HepG2 (cell line): ENCODE data around the gene H6PD. TPM values are rescaled to one million over a fixed set of nuclear protein-coding genes. Genes with fewer than 3 reads are reported as not detected.

Source experiments
- HDAC1 ChIP-seq: sonication (generic); formaldehyde crosslinking; IDR thresholded peaks from 2 replicates; pipeline ENCODE4 v1.5.1; 2020; ENCODE audit warnings: mild to moderate bottlenecking, missing genetic modification reagents
- IRX3 ChIP-seq: sonication (generic); formaldehyde crosslinking; IDR thresholded peaks from 2 replicates; pipeline ENCODE4 v1.8.1; 2023; ENCODE audit warnings: mild to moderate bottlenecking, low read depth, missing genetic modification reagents, borderline replicate concordance
- KDM5B ChIP-seq: sonication (generic); formaldehyde crosslinking; IDR thresholded peaks from 2 replicates; pipeline ENCODE4 v1.4.0; 2020; ENCODE audit warnings: missing genetic modification reagents, mild to moderate bottlenecking, borderline replicate concordance
- NFATC3 ChIP-seq: sonication (generic); formaldehyde crosslinking; IDR thresholded peaks from 2 replicates; pipeline ENCODE4 v1.5.1; 2020; ENCODE audit warnings: mild to moderate bottlenecking, missing genetic modification reagents
- ZBTB1 ChIP-seq: sonication (generic); formaldehyde crosslinking; IDR thresholded peaks from 2 replicates; pipeline ENCODE4 v1.4.0; 2020; ENCODE audit warnings: missing genetic modification reagents, borderline replicate concordance
- ZFP1 ChIP-seq: IDR thresholded peaks from 2 replicates; pipeline ENCODE4 v1.6.1; 2016
- ZNF138 ChIP-seq: sonication (generic); formaldehyde crosslinking; IDR thresholded peaks from 2 replicates; pipeline ENCODE4 v1.5.0; 2020; ENCODE audit warnings: mild to moderate bottlenecking, low read depth, missing genetic modification reagents
- ZNF225 ChIP-seq: sonication (generic); formaldehyde crosslinking; IDR thresholded peaks from 2 replicates; pipeline ENCODE4 v1.4.0; 2020; ENCODE audit warnings: mild to moderate bottlenecking, missing genetic modification reagents
- ZNF256 ChIP-seq: sonication (generic); formaldehyde crosslinking; conservative IDR thresholded peaks from 2 replicates; pipeline ENCODE4 v1.4.0; 2020; ENCODE audit warnings: missing genetic modification reagents
- polyA plus RNA-seq, 8 experiments: library from polyadenylated mRNA; depleted of rRNA in 3 of 8; stranded (reverse) in 7 of 8; unstranded in 1 of 8; fragments of >200 nt; fragmentation: Illumina TruSeq in 4 of 8; extraction: Trizol in 4 of 8; gene quantifications; 2 replicates each; pipeline versions ENCODE4 v1.2.1 to v1.2.3, GENCODE V29; 2011 to 2016; ENCODE audit warnings: low read depth in 4 of 8, missing spikeins in 1 of 8, mixed read lengths in 1 of 8; ENCODE audit not compliant: insufficient read depth in 1 of 8
- total RNA-seq, 5 experiments: library from RNA; depleted of rRNA; stranded (reverse); fragments of >200 nt; fragmentation: Illumina TruSeq; extraction: Trizol; gene quantifications; 2 replicates each; pipeline ENCODE4 v1.2.3, GENCODE V29; 2016; ENCODE audit warnings: low read depth in 1 of 5
- TF ChIP-seq, protein P1 (sequence below): sonication (generic); formaldehyde crosslinking; IDR thresholded peaks from 2 replicates; pipeline ENCODE4 v1.5.1; 2020; ENCODE audit warnings: missing genetic modification reagents, mild to moderate bottlenecking, borderline replicate concordance
- TF ChIP-seq, protein P2 (sequence below): sonication (generic); formaldehyde crosslinking; IDR thresholded peaks from 2 replicates; pipeline ENCODE4 v1.4.0; 2020; ENCODE audit warnings: missing genetic modification reagents
- TF ChIP-seq, protein P3 (sequence below): sonication (generic); formaldehyde crosslinking; IDR thresholded peaks from 2 replicates; pipeline ENCODE4 v1.8.0; 2022; ENCODE audit warnings: mild to moderate bottlenecking, missing genetic modification reagents
- TF ChIP-seq, protein P4 (sequence below): sonication (generic); formaldehyde crosslinking; IDR thresholded peaks from 2 replicates; pipeline ENCODE4 v1.9.0; 2021; ENCODE audit warnings: mild to moderate bottlenecking, missing genetic modification reagents

The H6PD gene
- total and polyA plus RNA-seq, 2 of the 13 experiments (the other 11 are each of a cell fraction or from before 2014, with no cell fraction given) = 9.3 to 14.1 TPM

DNA sequence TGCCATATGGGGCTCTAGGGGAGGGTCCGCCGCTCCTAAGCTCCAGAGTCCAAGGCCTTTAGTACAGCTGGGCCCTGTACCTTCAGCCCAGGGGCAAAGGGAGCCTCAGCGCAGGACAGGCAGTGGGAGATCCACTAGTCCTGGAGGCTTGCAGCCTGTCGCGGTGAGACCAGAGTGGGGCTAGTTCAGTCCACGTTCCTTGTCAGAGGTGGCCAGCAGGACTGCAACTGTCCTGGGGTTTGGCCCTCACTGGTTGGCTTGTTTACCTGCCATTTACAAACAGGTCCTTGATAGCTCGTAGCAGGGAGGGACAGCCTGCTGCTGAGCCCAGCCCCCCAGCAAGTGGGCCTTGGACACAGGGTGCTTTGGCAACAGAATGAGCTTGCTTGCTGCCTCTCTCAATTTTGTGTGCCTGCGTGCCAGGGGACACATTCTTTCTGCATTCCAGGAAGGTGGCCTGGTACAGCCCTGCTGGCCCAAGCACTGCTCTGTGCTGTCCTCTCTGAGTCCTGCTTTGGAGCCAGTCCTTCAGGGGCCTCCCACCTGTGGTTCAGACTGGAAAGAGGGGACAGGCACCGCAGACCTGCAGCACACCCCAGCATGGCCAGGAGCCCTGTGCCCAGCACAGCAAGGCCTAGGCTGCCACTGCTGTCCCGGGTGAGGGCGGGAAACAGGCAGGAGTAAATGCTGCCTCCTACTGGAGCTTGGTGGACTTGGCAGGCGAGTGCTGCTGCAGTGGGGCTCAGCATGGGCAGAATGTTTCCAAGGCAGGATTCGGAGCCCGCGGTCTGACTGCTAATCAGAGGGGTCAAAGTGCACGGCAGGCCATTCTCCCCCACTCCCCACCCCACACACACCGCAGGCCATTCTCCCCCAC is 15.2 kb downstream of the H6PD start (continued):
- TF ChIP-seq, protein P1, sequence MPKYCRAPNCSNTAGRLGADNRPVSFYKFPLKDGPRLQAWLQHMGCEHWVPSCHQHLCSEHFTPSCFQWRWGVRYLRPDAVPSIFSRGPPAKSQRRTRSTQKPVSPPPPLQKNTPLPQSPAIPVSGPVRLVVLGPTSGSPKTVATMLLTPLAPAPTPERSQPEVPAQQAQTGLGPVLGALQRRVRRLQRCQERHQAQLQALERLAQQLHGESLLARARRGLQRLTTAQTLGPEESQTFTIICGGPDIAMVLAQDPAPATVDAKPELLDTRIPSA (CRISPR knock-in tag) = no peak
- TF ChIP-seq ZNF225 (CRISPR knock-in tag) = peak; percentile 45
- TF ChIP-seq HDAC1 (CRISPR knock-in tag) = peak; percentile 87
- TF ChIP-seq, protein P2, sequence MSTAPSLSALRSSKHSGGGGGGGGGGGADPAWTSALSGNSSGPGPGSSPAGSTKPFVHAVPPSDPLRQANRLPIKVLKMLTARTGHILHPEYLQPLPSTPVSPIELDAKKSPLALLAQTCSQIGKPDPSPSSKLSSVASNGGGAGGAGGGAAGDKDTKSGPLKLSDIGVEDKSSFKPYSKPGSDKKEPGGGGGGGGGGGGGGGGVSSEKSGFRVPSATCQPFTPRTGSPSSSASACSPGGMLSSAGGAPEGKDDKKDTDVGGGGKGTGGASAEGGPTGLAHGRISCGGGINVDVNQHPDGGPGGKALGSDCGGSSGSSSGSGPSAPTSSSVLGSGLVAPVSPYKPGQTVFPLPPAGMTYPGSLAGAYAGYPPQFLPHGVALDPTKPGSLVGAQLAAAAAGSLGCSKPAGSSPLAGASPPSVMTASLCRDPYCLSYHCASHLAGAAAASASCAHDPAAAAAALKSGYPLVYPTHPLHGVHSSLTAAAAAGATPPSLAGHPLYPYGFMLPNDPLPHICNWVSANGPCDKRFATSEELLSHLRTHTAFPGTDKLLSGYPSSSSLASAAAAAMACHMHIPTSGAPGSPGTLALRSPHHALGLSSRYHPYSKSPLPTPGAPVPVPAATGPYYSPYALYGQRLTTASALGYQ (CRISPR knock-in tag) = no peak; the same call in 1 of the 2 replicates
- TF ChIP-seq, protein P3, sequence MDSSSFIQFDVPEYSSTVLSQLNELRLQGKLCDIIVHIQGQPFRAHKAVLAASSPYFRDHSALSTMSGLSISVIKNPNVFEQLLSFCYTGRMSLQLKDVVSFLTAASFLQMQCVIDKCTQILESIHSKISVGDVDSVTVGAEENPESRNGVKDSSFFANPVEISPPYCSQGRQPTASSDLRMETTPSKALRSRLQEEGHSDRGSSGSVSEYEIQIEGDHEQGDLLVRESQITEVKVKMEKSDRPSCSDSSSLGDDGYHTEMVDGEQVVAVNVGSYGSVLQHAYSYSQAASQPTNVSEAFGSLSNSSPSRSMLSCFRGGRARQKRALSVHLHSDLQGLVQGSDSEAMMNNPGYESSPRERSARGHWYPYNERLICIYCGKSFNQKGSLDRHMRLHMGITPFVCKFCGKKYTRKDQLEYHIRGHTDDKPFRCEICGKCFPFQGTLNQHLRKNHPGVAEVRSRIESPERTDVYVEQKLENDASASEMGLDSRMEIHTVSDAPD (CRISPR knock-in tag) = 0 out of 2 replicates have a peak, but pooled peaks have one; percentile 15
- TF ChIP-seq, protein P4, sequence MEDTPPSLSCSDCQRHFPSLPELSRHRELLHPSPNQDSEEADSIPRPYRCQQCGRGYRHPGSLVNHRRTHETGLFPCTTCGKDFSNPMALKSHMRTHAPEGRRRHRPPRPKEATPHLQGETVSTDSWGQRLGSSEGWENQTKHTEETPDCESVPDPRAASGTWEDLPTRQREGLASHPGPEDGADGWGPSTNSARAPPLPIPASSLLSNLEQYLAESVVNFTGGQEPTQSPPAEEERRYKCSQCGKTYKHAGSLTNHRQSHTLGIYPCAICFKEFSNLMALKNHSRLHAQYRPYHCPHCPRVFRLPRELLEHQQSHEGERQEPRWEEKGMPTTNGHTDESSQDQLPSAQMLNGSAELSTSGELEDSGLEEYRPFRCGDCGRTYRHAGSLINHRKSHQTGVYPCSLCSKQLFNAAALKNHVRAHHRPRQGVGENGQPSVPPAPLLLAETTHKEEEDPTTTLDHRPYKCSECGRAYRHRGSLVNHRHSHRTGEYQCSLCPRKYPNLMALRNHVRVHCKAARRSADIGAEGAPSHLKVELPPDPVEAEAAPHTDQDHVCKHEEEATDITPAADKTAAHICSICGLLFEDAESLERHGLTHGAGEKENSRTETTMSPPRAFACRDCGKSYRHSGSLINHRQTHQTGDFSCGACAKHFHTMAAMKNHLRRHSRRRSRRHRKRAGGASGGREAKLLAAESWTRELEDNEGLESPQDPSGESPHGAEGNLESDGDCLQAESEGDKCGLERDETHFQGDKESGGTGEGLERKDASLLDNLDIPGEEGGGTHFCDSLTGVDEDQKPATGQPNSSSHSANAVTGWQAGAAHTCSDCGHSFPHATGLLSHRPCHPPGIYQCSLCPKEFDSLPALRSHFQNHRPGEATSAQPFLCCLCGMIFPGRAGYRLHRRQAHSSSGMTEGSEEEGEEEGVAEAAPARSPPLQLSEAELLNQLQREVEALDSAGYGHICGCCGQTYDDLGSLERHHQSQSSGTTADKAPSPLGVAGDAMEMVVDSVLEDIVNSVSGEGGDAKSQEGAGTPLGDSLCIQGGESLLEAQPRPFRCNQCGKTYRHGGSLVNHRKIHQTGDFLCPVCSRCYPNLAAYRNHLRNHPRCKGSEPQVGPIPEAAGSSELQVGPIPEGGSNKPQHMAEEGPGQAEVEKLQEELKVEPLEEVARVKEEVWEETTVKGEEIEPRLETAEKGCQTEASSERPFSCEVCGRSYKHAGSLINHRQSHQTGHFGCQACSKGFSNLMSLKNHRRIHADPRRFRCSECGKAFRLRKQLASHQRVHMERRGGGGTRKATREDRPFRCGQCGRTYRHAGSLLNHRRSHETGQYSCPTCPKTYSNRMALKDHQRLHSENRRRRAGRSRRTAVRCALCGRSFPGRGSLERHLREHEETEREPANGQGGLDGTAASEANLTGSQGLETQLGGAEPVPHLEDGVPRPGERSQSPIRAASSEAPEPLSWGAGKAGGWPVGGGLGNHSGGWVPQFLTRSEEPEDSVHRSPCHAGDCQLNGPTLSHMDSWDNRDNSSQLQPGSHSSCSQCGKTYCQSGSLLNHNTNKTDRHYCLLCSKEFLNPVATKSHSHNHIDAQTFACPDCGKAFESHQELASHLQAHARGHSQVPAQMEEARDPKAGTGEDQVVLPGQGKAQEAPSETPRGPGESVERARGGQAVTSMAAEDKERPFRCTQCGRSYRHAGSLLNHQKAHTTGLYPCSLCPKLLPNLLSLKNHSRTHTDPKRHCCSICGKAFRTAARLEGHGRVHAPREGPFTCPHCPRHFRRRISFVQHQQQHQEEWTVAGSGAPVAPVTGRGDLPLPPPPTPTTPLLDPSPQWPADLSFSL = peak; percentile 35; the same call in 1 of the 2 replicates
- peak; percentile 75; the same call in 1 of the 2 replicates for TF ChIP-seq KDM5B (CRISPR knock-in tag)
- TF ChIP-seq ZNF256 (CRISPR knock-in tag) = no peak
- no peak for TF ChIP-seq ZBTB1 (CRISPR knock-in tag)
- peak; percentile 62; the same call in 1 of the 2 replicates for TF ChIP-seq NFATC3 (CRISPR knock-in tag)
- TF ChIP-seq IRX3 (CRISPR knock-in tag) = peak; percentile 57; the same call in 1 of the 2 replicates
- no peak for TF ChIP-seq ZFP1 (CRISPR knock-in tag)
- no peak for TF ChIP-seq ZNF138 (CRISPR knock-in tag)
